ENCODE results near the gene DNM2. TPM values are rescaled to one million over a fixed set of nuclear protein-coding genes. Genes with fewer than 3 reads are reported as not detected.
A peak's percentile ranks its signal among the peaks of the same experiment; 100 is the strongest.

The DNM2 gene
- total and polyA plus RNA-seq, 2 of the 13 experiments (the other 11 are each of a cell fraction or from before 2014, with no cell fraction given): 41.7 to 59.8 TPM

- TF ChIP-seq KDM5B (CRISPR knock-in tag; IDR thresholded peaks at IDR 0.05; ENCODE audit: borderline replicate concordance) (peak; percentile 85; the same call in 1 of the 2 replicates), ARHGAP35 (CRISPR knock-in tag; IDR thresholded peaks at IDR 0.05; ENCODE audit: borderline replicate concordance) (no peak), RELA (CRISPR knock-in tag; IDR thresholded peaks at IDR 0.05) (no peak), MTF2 (CRISPR knock-in tag; IDR thresholded peaks at IDR 0.05; ENCODE audit: borderline replicate concordance) (no peak), SIN3B (IDR thresholded peaks at IDR 0.05; ENCODE audit: low read length) (no peak), ZNF367 (CRISPR knock-in tag; IDR thresholded peaks at IDR 0.05; ENCODE audit: borderline replicate concordance) (0 out of 2 replicates have a peak, but pooled peaks have one; percentile 56), ZNF430 (CRISPR knock-in tag; IDR thresholded peaks at IDR 0.05) (no peak; the same call in 1 of the 2 replicates), ZMAT3 (CRISPR knock-in tag; conservative IDR thresholded peaks at IDR 0.05) (peak; percentile 65), LRRFIP1 (CRISPR knock-in tag; conservative IDR thresholded peaks at IDR 0.05) (no peak), NPAS2 (CRISPR knock-in tag; IDR thresholded peaks at IDR 0.05; ENCODE audit: borderline replicate concordance) (no peak), NBN (conservative IDR thresholded peaks at IDR 0.05) (no peak), PRMT3 (CRISPR knock-in tag; IDR thresholded peaks at IDR 0.05; ENCODE audit: borderline replicate concordance, low read depth) (no peak), ISL2 (CRISPR knock-in tag; IDR thresholded peaks at IDR 0.05) (no peak), NR2C2 (CRISPR knock-in tag; IDR thresholded peaks at IDR 0.05; ENCODE audit: borderline replicate concordance) (peak; percentile 67; the same call in 1 of the 2 replicates), KDM5A (IDR thresholded peaks at IDR 0.05; ENCODE audit: borderline replicate concordance, low read length) (no peak), ZNF605 (CRISPR knock-in tag; IDR thresholded peaks at IDR 0.05) (peak; percentile 96; the same call in 1 of the 2 replicates), ZBTB1 (CRISPR knock-in tag; IDR thresholded peaks at IDR 0.05; ENCODE audit: borderline replicate concordance) (no peak), ZNF552 (CRISPR knock-in tag; IDR thresholded peaks at IDR 0.05; ENCODE audit: borderline replicate concordance) (no peak), KLF16 (CRISPR knock-in tag; IDR thresholded peaks at IDR 0.05) (peak in 1 of 2 experiments; percentile 67; a peak in 2 of 4 replicates), ZNF780A (CRISPR knock-in tag; IDR thresholded peaks at IDR 0.05) (no peak), ZNF207 (IDR thresholded peaks at IDR 0.05; ENCODE audit: borderline replicate concordance) (no peak), ZNF274 (CRISPR knock-in tag; IDR thresholded peaks at IDR 0.05) (peak; percentile 93), TEAD3 (CRISPR knock-in tag; optimal IDR thresholded peaks at IDR 0.05; ENCODE audit: borderline replicate concordance) (no peak), ZNF484 (CRISPR knock-in tag; IDR thresholded peaks at IDR 0.05; ENCODE audit: borderline replicate concordance, low read depth) (no peak), AFF4 (CRISPR knock-in tag; IDR thresholded peaks at IDR 0.05) (no peak)
Observed at GRCh38 chr19:10836479-10837330, 118.8 kb downstream of the DNM2 start (continued).

Data from HepG2 (cell line).